GM20000 (cell line): ENCODE results near the gene NXPH4.

Experiments used
- DNase-seq: peaks from one replicate; pipeline ENCODE4 v3.0.0; 2012; ENCODE audit warnings: low spot score
- TF ChIP-seq, protein P1 (sequence below): IDR thresholded peaks from 2 replicates; pipeline ENCODE4 v1.5.1; 2012; ENCODE audit warnings: mild to moderate bottlenecking, control low read depth; ENCODE audit errors: extremely low read depth, missing control alignments

Gene NXPH4

DNA sequence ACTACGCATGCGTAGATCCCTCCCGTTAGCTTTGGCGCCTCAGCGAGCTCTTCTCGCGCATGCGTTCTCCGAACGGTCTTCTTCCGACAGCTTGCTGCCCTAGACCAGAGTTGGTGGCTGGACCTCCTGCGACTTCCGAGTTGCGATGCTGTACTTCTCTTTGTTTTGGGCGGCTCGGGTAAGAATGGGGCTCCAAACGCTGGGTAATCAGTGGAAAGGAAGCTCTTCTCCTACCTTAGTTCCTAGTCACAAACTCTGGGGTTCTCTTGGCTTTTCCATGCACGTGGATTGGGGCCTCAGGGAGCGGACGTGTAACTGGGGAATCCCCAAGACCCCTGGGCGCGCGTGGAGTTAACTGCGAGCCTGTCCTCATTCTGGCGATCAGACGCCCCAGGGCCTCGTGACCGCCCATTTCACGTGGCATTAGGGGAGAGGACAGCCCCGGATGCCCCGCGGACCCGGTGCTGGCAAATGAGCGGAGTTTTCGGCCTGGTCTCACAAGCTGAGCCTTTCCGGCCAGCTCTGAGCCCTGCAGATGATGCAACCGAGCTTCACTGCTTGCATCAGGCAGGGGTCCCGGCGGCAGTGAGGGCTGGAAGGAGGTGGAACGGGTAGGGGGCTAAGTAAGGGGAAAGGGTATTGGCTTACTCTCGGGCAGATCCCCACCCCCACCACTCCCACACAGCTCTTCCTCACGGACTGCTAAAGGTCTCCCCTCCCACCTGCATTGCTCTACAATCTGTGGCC lies 13.2 kb downstream of the NXPH4 start, which contains the start of gene SHMT2:
Gene SHMT2 (plus strand): TSS at position 78 of the 747 bp plus-strand sequence. CDS start 68 bp downstream, at position 146.
- peak; percentile 97 for DNase-seq
- TF ChIP-seq, protein P1, sequence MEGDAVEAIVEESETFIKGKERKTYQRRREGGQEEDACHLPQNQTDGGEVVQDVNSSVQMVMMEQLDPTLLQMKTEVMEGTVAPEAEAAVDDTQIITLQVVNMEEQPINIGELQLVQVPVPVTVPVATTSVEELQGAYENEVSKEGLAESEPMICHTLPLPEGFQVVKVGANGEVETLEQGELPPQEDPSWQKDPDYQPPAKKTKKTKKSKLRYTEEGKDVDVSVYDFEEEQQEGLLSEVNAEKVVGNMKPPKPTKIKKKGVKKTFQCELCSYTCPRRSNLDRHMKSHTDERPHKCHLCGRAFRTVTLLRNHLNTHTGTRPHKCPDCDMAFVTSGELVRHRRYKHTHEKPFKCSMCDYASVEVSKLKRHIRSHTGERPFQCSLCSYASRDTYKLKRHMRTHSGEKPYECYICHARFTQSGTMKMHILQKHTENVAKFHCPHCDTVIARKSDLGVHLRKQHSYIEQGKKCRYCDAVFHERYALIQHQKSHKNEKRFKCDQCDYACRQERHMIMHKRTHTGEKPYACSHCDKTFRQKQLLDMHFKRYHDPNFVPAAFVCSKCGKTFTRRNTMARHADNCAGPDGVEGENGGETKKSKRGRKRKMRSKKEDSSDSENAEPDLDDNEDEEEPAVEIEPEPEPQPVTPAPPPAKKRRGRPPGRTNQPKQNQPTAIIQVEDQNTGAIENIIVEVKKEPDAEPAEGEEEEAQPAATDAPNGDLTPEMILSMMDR = no peak

DNA sequence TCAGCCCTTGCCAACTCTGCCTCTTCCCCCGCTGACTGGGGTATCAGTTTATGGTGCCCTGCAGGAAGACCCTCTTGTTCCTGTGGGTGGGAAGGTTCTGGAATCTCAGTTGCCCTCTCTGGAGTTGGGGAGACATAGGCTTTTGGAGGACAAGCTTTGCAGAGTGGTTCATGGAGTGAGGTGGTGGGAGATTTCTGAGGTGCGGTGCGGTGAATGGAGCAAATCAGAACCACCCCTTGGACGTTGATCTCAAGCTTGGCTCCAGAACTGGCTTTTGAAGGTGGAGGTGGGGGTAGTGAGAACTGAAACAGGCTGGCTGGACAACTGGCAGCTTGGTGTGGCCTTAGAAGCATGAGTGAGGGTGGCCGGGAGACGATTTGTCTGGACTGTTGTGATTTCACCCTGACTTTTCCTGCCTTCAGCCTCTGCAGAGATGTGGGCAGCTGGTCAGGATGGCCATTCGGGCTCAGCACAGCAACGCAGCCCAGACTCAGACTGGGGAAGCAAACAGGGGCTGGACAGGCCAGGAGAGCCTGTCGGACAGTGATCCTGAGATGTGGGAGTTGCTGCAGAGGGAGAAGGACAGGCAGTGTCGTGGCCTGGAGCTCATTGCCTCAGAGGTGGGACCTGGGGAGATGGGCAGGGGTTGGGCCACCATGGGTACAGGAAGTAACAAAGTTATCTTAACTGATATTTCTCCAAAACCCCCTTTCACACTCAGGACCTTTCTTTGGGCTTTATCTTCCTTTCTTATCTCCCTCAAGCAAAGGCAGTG lies 14.0 kb downstream of the NXPH4 start:
- TF ChIP-seq, protein P1 = no peak
- no peak for DNase-seq

DNA sequence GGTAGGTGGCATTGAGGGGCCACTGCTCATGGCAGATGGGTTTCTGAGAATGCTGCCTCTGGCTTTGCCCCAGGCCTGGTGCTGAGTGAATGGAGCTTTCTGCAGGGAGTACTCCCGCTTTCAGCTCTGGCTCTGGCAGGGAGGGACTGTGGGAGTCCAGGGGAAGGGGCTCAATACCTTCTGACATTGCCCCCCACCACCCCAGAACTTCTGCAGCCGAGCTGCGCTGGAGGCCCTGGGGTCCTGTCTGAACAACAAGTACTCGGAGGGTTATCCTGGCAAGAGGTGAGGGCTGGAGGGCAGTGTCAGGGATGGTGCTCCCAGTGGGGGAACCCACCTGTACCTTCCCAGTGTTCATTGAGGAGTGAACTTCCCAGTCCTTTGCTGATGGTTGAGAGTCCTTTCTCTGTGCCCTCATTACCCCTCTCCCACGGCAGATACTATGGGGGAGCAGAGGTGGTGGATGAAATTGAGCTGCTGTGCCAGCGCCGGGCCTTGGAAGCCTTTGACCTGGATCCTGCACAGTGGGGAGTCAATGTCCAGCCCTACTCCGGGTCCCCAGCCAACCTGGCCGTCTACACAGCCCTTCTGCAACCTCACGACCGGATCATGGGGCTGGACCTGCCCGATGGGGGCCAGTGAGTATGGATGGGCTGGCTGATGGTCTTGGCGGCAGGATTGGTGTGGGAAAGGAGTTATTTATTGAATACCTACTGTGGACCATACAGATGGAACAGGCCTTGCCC lies 14.9 kb downstream of the NXPH4 start:
- no peak for DNase-seq
- TF ChIP-seq, protein P1 = no peak

DNA sequence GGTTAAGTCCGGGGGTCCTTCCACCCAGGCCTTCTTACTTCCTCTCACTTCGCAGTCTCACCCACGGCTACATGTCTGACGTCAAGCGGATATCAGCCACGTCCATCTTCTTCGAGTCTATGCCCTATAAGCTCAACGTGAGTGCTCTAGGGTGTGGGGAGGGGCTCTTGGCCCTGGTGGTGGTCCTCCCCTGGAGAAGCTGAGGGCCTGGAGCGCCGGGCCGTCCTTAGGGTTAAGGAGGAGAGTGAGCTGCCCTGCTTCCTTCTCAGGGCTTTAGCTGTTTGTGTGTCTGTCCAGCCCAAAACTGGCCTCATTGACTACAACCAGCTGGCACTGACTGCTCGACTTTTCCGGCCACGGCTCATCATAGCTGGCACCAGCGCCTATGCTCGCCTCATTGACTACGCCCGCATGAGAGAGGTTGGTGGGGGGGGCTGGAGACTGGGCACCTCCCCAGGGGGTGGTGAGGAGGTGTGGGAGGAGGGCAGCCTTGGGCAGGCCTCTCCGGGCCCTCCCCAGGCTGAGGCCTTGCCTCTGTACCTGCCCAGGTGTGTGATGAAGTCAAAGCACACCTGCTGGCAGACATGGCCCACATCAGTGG lies 15.7 kb downstream of the NXPH4 start:
- TF ChIP-seq, protein P1 = no peak

DNA sequence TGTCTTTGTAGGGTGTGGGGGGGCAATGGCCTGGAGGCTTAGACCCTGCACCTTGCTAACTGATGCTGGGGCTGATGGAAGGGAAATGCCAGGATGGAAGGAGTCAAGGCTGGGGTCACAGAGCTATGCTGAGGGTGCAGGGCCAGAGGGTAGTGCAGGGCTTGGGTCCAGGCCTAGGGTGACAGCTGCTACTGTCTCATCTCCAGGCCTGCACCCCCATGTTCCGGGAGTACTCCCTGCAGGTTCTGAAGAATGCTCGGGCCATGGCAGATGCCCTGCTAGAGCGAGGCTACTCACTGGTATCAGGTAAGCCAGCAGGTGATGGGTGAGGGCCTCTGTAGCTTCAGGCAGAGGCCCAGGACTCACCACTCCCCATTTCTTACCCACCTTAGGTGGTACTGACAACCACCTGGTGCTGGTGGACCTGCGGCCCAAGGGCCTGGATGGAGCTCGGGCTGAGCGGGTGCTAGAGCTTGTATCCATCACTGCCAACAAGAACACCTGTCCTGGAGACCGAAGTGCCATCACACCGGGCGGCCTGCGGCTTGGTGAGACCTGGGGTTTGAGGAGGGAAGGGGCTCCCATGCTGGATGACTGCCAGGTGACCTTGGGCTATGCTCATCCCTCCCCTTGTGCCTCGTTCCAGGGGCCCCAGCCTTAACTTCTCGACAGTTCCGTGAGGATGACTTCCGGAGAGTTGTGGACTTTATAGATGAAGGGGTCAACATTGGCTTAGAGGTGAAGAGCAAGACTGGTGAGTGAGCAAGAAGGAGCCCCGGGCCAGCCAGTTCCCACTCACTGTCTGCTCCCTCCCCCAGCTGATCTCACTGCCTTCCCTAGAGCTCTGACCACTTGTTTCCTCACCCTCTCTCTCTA lies 17.0 kb downstream of the NXPH4 start:
- TF ChIP-seq, protein P1 = no peak
- no peak for DNase-seq

More for the DNA sequence above, 15.7 kb downstream of the NXPH4 start:
- DNase-seq = no peak

DNA sequence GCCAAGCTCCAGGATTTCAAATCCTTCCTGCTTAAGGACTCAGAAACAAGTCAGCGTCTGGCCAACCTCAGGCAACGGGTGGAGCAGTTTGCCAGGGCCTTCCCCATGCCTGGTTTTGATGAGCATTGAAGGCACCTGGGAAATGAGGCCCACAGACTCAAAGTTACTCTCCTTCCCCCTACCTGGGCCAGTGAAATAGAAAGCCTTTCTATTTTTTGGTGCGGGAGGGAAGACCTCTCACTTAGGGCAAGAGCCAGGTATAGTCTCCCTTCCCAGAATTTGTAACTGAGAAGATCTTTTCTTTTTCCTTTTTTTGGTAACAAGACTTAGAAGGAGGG lies 17.6 kb downstream of the NXPH4 start:
- TF ChIP-seq, protein P1 = no peak
- DNase-seq = no peak
